Adipose tissue (tissue), 3 donors: ENCODE results near the gene IL18. TPM values are rescaled to one million over a fixed set of nuclear protein-coding genes. Genes with fewer than 3 reads are reported as not detected.

ENCODE experiments used
- polyA plus RNA-seq, 3 donors: library from polyadenylated mRNA; stranded (reverse); fragments of 200-250 nt; gene quantifications; one replicate each; pipeline ENCODE4 v1.2.3, GENCODE V29; 2013
- donor health status: healthy with polysubstance abuse.
- donor health status: Bipolar disorder and iron deficiency.
- donor health status: healthy.

Gene IL18
- polyA plus RNA-seq, 3 donors: 3.2 to 26.2 (median 5.5) TPM

Other genes with a start within 250 kb of the IL18 start
- 10 to 100 TPM in 1 of 3 donors, 1 to 10 TPM in 2; 2.7 to 22.0 (median 4.4) TPM for gene C11orf52, start 245.2 kb downstream of the IL18 start, polyA plus RNA-seq
- gene DIXDC1, start 226.8 kb downstream of the IL18 start, polyA plus RNA-seq: 10 to 100 TPM in 2 of 3 donors, 1 to 10 TPM in 1; 4.9 to 45.3 (median 24.4) TPM
- 10 to 100 TPM; 12.4 to 67.8 (median 29.4) TPM for gene DLAT, start 138.7 kb downstream of the IL18 start, polyA plus RNA-seq
- gene PIH1D2, start 90.1 kb downstream of the IL18 start, polyA plus RNA-seq: 1 to 10 TPM in 1 of 3 donors, under 1 TPM in 2; 0.76 to 1.3 (median 0.86) TPM
- gene NKAPD1, start 89.8 kb downstream of the IL18 start, polyA plus RNA-seq: 10 to 100 TPM; 11.9 to 12.8 (median 11.9) TPM
- 100 to 1,000 TPM in 2 of 3 donors, 10 to 100 TPM in 1; 45.3 to 118 (median 118) TPM for gene TIMM8B, start 77.3 kb downstream of the IL18 start, polyA plus RNA-seq
- 100 to 1,000 TPM in 2 of 3 donors, 10 to 100 TPM in 1; 62.5 to 170 (median 133) TPM for gene SDHD, start 77.2 kb downstream of the IL18 start, polyA plus RNA-seq
- not detected for gene TEX12, start 3.3 kb upstream of the IL18 start, polyA plus RNA-seq
- 1 to 10 TPM in 1 of 3 donors, under 1 TPM in 2; 0.77 to 5.2 (median 0.98) TPM for gene BCO2, start 11.4 kb upstream of the IL18 start, polyA plus RNA-seq
- gene PTS, start 62.3 kb upstream of the IL18 start, polyA plus RNA-seq: 10 to 100 TPM; 10.4 to 36.1 (median 25.6) TPM
- gene PLET1, start 96.8 kb upstream of the IL18 start, polyA plus RNA-seq: not detected